Left colon (tissue), 2 donors: ENCODE results near the gene THSD7A. TPM values are rescaled to one million over a fixed set of nuclear protein-coding genes. Genes with fewer than 3 reads are reported as not detected.
"Not testable (repeated sequence)": the region's sequence is repeated elsewhere in the genome, so short reads cannot be mapped to it uniquely, and the experiment has no call there.

ENCODE experiments used
- ATAC-seq: fragments of 200-7000 bp; cut with Tn5 transposase; one replicate; pipeline ENCODE4 v1.9.1; 2020; ENCODE audit warnings: mild to moderate bottlenecking, moderate library complexity
- DNase-seq, 2 donors: peaks; one replicate each; pipeline ENCODE4 v3.0.0-alpha.2; 2020
- intact Hi-C, 2 donors: fragments of 100-400 bp; cut with DNase I in 1 of 2; cut with micrococcal nuclease in 1 of 2; formaldehyde crosslinking; loops; one replicate each; pipeline versions ENCODE4 v1.11.2 to v1.14.0; 2022; cut with DNase I, micrococcal nuclease
- total RNA-seq, 2 donors: library from RNA; stranded (reverse); fragmentation: NEBNext Ultra II Directional; extraction: Animal tissue kit (Norgen Biotek cat#: 25700); gene quantifications; one replicate each; pipeline ENCODE4 v1.2.1, GENCODE V29; 2021
- donor health status: DM: no; HTN: no; CAD: no.
- donor health status: DM: yes; HTN: yes; CAD: no.

Gene THSD7A
- total RNA-seq, 2 donors from 2014 or later, result 1.6 to 1.7 TPM

DNA sequence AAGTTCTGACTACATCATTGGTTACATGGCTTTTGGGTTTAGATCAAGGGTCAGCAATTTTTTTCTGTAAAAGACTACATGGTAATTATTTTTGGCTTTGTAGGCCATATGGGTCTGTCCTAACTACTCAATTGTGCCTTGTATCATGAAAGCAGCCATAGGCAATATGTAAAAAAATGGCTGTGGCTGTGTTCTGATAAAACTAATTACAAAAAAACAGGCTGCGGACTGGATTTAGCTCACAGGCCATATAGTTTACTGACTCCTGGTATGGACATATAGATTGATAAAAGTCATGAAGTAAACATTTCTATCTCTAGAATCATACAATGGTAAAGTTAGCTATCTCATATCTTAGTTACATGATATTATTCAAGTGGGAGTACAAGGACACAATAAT lies 375.4 kb downstream of the THSD7A start:
- ATAC-seq (no peak), DNase-seq (no peak)
- intact Hi-C loops, result no loop called here

DNA sequence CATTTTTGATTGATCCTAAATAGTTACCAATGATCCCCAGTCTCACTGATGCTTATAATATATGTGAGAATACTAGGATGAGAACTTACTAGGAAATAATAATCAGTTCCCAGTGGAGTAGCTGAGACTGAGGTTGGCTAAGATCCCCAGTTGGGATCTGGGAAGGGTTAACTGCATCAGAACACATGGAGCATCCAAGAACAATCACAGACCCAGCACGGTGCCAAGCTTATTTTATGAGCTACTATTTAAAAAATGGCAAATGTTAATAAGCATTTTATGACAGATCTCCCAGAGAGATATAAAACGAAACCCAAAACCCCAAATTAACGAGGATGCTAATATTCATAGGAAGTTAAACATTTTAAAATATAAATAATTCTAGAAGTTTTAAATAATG lies 379.5 kb downstream of the THSD7A start:
- intact Hi-C loops, result no loop called here

DNA sequence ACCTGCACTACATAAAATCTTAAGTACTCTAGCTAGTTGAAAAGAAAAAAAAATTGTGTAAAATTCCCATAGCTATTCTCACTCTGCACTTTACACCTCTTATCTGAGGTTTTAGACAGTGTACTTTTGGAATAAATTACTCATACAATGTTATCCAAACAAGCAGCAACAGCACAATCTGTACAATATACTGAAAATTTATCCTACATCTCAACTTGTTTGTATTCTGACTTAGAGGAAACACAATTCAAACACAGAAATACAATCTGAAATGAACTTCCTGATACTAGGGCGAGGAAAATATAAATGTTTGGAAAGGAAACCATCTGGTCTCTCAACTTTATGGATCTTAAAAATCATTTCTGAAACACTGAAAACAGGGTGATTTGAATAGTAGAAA lies 381.7 kb downstream of the THSD7A start:
- DNase-seq (no peak), ATAC-seq (peak; percentile 76)
- intact Hi-C loops, result no loop called here

More for the DNA sequence above, 379.5 kb downstream of the THSD7A start:
- no peak for ATAC-seq
- no peak for DNase-seq

DNA sequence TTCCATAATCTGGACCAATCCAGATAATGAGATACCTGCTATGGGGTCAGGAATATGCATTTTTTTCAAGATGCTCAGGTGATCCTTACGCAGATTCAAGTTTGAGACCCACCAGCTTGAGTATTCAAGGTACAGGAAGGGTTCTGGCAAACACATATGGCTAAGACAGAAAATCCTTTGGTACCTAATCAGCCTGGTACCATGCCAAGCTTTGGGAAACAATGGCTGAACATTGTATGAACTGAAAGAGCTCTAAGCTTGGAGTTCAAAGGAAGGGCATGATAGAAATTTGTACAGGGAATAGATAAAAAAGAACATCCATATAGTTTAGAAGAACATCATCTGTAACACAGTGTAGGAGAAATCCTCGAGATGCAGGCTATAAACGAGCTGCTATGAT lies 382.7 kb downstream of the THSD7A start:
- intact Hi-C loops, result no loop called here
- ATAC-seq (no peak), DNase-seq (no peak)

GRCh38 chr7:11448323-11448722 lies 383.7 kb downstream of the THSD7A start:
- DNase-seq, result no peak
- intact Hi-C loops, result no loop called here
- peak; percentile 78 for ATAC-seq

- no peak for ATAC-seq
- no peak for DNase-seq
- intact Hi-C loops, result no loop called here
Observed at GRCh38 chr7:11447106-11447505, 384.9 kb downstream of the THSD7A start.

GRCh38 chr7:11443934-11444333 lies 388.1 kb downstream of the THSD7A start:
- ATAC-seq, DNase-seq, intact Hi-C loops: not testable (repeated sequence)

DNA sequence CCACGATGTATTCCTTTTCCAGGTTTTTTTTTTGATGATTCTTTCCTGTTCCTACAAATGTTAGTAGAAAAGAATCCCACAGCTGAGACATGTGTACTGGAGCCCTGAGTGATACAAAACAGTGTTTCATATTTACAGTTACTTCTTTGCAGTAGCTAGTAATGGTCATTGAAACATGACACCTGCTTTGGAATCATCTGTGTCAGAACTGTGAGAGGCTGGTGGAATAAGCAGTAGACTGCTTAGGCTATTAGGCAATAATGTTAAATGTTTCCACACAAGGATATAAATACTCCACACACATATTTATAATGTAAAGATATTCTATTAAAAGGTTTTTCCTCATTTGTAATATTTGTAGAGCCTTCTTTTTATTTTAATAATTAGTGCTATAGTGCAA lies 394.0 kb downstream of the THSD7A start:
- DNase-seq (no peak), ATAC-seq (no peak)
- intact Hi-C loops, result no loop called here

- DNase-seq (no peak), ATAC-seq (no peak)
- intact Hi-C loops, result no loop called here
Observed at GRCh38 chr7:11436773-11437524, 395.0 kb downstream of the THSD7A start.

DNA sequence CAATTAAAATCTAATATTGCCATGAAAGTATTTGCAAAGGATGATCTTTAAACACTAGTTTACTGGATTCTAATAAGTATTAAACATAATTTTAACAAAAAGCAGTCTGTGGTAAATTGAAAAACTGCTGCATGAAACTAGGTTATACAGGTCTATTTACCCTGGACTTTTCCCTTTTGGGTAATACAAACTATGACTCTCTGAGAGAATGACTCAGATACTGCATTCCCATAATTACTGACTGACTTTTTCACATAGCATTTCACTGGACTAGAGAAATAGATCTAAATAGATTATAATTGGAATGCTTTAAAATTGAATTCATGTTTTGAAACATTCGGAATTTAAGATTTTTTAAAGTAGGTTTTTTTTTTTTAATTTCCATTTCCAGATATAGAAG lies 395.7 kb downstream of the THSD7A start:
- ATAC-seq, result peak; percentile 52
- no peak for DNase-seq
- intact Hi-C loops, result no loop called here

DNA sequence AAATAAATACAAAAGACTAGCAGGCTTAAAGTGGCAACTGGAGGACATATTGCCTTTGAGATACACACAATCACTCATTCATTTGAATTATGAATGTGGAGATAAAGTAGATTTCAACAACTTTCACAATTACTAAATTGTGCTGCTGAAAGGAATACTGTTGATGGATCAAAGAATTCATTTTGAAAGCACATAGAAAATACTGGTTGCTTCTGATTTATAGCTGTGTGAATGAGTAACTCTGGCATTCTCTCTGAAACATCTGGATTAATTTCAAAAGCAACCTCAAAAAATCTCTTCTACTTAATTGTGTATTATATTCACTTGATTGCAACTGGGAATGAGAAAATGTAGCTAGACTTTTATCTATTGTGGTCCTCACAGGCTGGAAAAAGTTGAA lies 397.6 kb downstream of the THSD7A start:
- no peak for DNase-seq
- intact Hi-C loops, result no loop called here
- no peak for ATAC-seq

GRCh38 chr7:11430841-11431240 lies 401.2 kb downstream of the THSD7A start:
- no peak for DNase-seq
- intact Hi-C loops, result no loop called here
- no peak for ATAC-seq

DNA sequence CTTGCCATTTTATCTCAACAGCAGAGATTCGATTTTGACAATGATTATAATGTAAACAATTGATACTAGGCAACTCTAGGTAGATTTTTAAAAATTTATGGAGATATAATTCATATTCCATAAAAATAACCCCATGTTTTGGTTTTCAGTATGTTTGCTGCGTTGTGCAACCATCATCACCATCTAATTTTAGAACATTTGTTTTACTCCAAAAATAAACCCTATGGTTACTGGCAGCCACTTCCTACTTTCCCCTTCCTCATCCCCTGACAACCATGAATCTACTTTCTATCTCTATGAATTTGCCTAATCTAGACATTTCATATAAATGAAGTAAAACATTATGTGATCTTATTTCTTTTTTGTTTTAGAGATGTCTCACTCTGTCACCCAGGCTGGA lies 401.9 kb downstream of the THSD7A start:
- ATAC-seq, result no peak
- DNase-seq, result no peak
- intact Hi-C loops, result no loop called here

DNA sequence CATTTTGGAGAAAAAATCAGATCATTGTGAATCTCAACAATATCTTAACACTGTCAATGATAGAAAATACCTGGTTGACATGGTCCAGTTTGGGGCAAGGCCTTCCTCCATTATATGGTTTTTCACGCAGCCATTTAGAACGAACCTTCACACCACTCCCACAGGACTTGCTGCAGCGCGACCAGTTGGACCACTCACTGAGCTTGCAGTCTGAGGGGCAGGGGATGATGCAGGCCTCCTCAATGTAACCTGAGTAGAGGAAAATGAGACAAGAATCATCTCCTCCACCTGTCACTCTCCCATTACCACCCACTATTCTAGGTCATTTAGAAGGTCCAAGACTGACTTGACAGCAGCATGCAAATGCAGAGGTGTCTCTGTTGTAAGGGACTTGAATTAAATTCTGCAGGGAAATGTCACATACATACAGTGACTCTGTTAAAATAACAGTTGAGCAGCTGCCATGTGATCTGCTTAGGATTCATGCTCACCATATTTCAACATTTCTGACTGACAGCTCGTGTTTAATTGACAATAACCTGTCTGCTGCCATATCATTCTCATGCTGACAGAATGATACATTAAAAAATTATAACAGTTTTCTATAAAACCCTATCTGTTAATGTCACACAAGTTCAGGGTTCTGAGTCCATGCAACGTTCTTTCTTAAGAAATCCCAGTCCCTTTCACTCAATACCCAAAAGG lies 403.0 kb downstream of the THSD7A start:
- DNase-seq, result no peak
- ATAC-seq, result no peak
- intact Hi-C loops, result loop anchor here in 1 of 2 donors (10.0 kb wide), 1 partner anchor 896 kb away; no protein-coding TSS in a partner anchor

DNA sequence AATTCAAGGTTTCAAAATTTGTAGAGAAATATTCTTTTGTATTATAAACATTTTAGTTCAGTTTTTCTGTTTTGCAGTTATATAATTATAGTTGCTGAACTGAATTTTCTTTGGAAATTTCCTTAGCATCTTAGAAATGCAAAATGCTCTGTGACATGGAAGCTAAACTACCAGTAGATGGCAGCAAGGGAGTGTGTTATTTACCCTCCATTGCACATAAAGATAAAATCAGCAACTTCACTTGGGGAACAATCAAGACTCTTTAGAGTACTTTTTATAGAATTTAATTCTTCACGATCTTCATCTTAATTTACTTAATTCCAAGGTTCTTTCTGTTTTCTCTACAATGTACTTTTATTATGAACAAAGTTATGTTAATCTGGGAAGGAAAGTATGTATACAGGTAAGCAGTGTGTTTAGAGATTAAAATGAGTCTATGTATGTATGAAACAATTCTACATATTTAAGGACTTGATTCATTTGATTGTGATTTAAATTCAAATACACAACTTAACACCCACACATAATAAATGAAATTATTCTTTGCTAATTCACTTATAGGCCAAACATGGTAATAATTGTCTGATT lies 404.2 kb downstream of the THSD7A start:
- peak; percentile 67 for ATAC-seq
- no peak for DNase-seq
- intact Hi-C loops, result loop anchor here in 1 of 2 donors (10.0 kb wide), 1 partner anchor 897 kb away; no protein-coding TSS in a partner anchor

DNA sequence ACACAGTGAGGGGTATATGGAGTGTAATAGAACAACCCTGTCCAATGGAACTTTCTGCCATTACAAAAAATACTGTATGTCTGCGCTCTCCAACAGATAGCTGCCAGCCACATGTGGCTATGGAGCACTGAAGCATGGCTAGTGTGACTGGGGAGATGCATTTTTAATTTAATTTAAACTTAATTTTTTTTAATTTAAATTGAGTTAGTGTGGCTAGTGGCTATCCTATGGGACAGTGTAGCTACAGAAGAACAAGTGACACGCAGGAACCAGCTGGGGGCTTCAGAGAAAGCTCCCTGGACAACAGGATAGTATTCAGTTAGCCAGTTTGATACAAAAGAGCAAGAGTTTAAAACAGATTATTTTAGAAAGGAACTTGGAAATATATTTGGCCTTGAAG lies 408.0 kb downstream of the THSD7A start:
- ATAC-seq (no peak), DNase-seq (no peak)
- intact Hi-C loops, result loop anchor here in 1 of 2 donors (10.0 kb wide), 1 partner anchor 901 kb away; no protein-coding TSS in a partner anchor

- intact Hi-C loops, result loop anchor here in 1 of 2 donors (10.0 kb wide), 1 partner anchor 905 kb away; no protein-coding TSS in a partner anchor
- no peak for ATAC-seq
- no peak for DNase-seq
Observed at GRCh38 chr7:11420049-11420448, 411.9 kb downstream of the THSD7A start.

- intact Hi-C loops, result no loop called here
- ATAC-seq (no peak), DNase-seq (no peak)
Observed at GRCh38 chr7:11416641-11417458, 415.1 kb downstream of the THSD7A start.

DNA sequence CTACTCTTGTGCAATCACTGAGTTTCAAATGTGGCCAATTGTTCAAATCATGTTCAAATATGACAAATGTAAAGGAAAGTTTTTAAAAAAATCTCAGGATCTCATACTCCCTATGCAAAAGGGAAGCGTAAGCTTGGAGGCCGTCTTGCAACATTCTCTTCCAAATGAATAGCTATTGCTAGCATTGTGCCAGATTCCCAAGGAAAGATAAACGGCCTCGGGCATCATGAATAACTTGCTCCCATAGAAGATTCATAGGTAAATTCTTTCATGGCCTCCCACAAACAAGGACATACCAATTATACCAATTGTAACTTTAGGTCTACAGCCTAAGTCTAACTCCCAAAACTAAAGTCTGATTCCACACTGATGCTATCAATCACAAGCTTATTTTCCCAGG lies 416.9 kb downstream of the THSD7A start:
- ATAC-seq, result no peak
- intact Hi-C loops, result no loop called here
- no peak for DNase-seq
